Measurements from ENCODE around the gene C1orf122.

GRCh38 chr1:37795340-37796125 lies 12.1 kb upstream of the C1orf122 start:
- TF ChIP-seq CTCF (IDR thresholded peaks at IDR 0.05) (no peak), POLR2A (IDR thresholded peaks at IDR 0.05) (no peak)
